Jurkat, Clone E6-1 (cell line): ENCODE results near the gene PCDHB10.
A peak's percentile ranks its signal among the peaks of the same experiment; 100 is the strongest.
"Not testable (repeated sequence)": the region's sequence is repeated elsewhere in the genome, so short reads cannot be mapped to it uniquely, and the experiment has no call there.

Source experiments
- DNase-seq: peaks from one replicate; pipeline ENCODE4 v3.0.0-alpha.2; 2011; ENCODE audit warnings: low read depth, low spot score
- H3K4me3 ChIP-seq: 2 replicates; pipeline ENCODE4 v1.5.1; 2011; ENCODE audit warnings: mild to moderate bottlenecking, low read length, control low read depth, moderate library complexity

Gene PCDHB10

GRCh38 chr5:141184117-141184855, 7.9 kb upstream of the PCDHB10 start:
- DNase-seq, H3K4me3 ChIP-seq: not testable (repeated sequence)

GRCh38 chr5:141186897-141187512, 5.1 kb upstream of the PCDHB10 start, which contains the start of gene PCDHB9:
Gene PCDHB9, plus strand, starts transcription at chr5:141187161. Its CDS starts 158 bp downstream, at chr5:141187319.
- DNase-seq: peak; percentile 24
- peak within 1 kb of the TSS; percentile 31 for H3K4me3 ChIP-seq

- H3K4me3 ChIP-seq, DNase-seq: not testable (repeated sequence)
Observed at GRCh38 chr5:141188682-141189081, 3.5 kb upstream of the PCDHB10 start.

GRCh38 chr5:141189131-141189530, 3.0 kb upstream of the PCDHB10 start:
- not testable (repeated sequence) for H3K4me3 ChIP-seq, DNase-seq

GRCh38 chr5:141194332-141194731, 2.2 kb downstream of the PCDHB10 start:
- DNase-seq: not testable (repeated sequence)

GRCh38 chr5:141196363-141196762, 4.2 kb downstream of the PCDHB10 start:
- no peak for DNase-seq
- H3K4me3 ChIP-seq: no peak overlapping the region

More at GRCh38 chr5:141194332-141194731, 2.2 kb downstream of the PCDHB10 start:
- H3K4me3 ChIP-seq: not testable (repeated sequence)

GRCh38 chr5:141199359-141200235, 7.4 kb downstream of the PCDHB10 start, which contains the start of gene PCDHB11:
Gene PCDHB11, plus strand, starts transcription at chr5:141199627. Its CDS starts 148 bp downstream, at chr5:141199775.
- DNase-seq: no peak
- H3K4me3 ChIP-seq: no peak within 1 kb of the TSS

GRCh38 chr5:141201126-141201525, 9.0 kb downstream of the PCDHB10 start:
- not testable (repeated sequence) for H3K4me3 ChIP-seq, DNase-seq

- H3K4me3 ChIP-seq: not testable (repeated sequence)
Observed at GRCh38 chr5:141201646-141202045, 9.5 kb downstream of the PCDHB10 start.

GRCh38 chr5:141208478-141208877, 16.3 kb downstream of the PCDHB10 start, which contains the start of gene PCDHB12:
Gene PCDHB12, plus strand, starts transcription at chr5:141208719. Its CDS starts 189 bp downstream, at chr5:141208908.
- DNase-seq: no peak
- no peak within 1 kb of the TSS for H3K4me3 ChIP-seq

More at GRCh38 chr5:141201646-141202045, 9.5 kb downstream of the PCDHB10 start:
- not testable (repeated sequence) for DNase-seq

- not testable (repeated sequence) for DNase-seq, H3K4me3 ChIP-seq
Observed at GRCh38 chr5:141210281-141210680, 18.1 kb downstream of the PCDHB10 start.

- DNase-seq, H3K4me3 ChIP-seq: not testable (repeated sequence)
Observed at GRCh38 chr5:141210849-141211248, 18.7 kb downstream of the PCDHB10 start.

- peak; percentile 31 for DNase-seq
- not testable (repeated sequence) for H3K4me3 ChIP-seq
Observed at GRCh38 chr5:141213656-141214339, 21.6 kb downstream of the PCDHB10 start, which contains the start of gene PCDHB13. Gene PCDHB13, plus strand, starts transcription at chr5:141213919. Its CDS starts 205 bp downstream, at chr5:141214124.

- not testable (repeated sequence) for DNase-seq, H3K4me3 ChIP-seq
Observed at GRCh38 chr5:141214583-141214982, 22.4 kb downstream of the PCDHB10 start.

GRCh38 chr5:141215504-141215903, 23.4 kb downstream of the PCDHB10 start:
- not testable (repeated sequence) for H3K4me3 ChIP-seq, DNase-seq

GRCh38 chr5:141216035-141216434, 23.9 kb downstream of the PCDHB10 start:
- not testable (repeated sequence) for DNase-seq, H3K4me3 ChIP-seq

- H3K4me3 ChIP-seq: peak within 1 kb of the TSS; percentile 33
- peak; percentile 51 for DNase-seq
Observed at GRCh38 chr5:141223112-141223783, 31.1 kb downstream of the PCDHB10 start, which contains the start of gene PCDHB14. Gene PCDHB14, plus strand, starts transcription at chr5:141223343. Its CDS starts 163 bp downstream, at chr5:141223506.

GRCh38 chr5:141224844-141225243, 32.7 kb downstream of the PCDHB10 start:
- H3K4me3 ChIP-seq, DNase-seq: not testable (repeated sequence)
